CD4-positive, alpha-beta T cell treated with Interleukin-1 beta for 1 hour (primary cell): ENCODE data around the gene MECR.
A peak's percentile ranks its signal among the peaks of the same experiment; 100 is the strongest.

Experiments
- DNase-seq, 2 donors: peaks; one replicate each; pipeline ENCODE4 v3.0.0-alpha.2; 2020 to 2022

MECR gene

GRCh38 chr1:29201595-29202051 lies 29.1 kb downstream of the MECR start:
- no peak for DNase-seq

GRCh38 chr1:29200906-29201594 lies 29.7 kb downstream of the MECR start:
- DNase-seq, result no peak

GRCh38 chr1:29197993-29198392 lies 32.7 kb downstream of the MECR start:
- DNase-seq, result no peak

GRCh38 chr1:29197590-29197924 lies 33.2 kb downstream of the MECR start:
- peak; percentile 40 to 46 for DNase-seq

GRCh38 chr1:29196863-29197589 lies 33.7 kb downstream of the MECR start:
- no peak for DNase-seq

GRCh38 chr1:29195881-29196291 lies 34.8 kb downstream of the MECR start:
- DNase-seq, result no peak

GRCh38 chr1:29193879-29194455 lies 36.8 kb downstream of the MECR start:
- no peak for DNase-seq

- no peak for DNase-seq
These were observed 40.0 kb downstream of the MECR start for GRCh38 chr1:29190718-29191117.

- DNase-seq, result no peak
These were observed 44.0 kb downstream of the MECR start for GRCh38 chr1:29186707-29187106.

GRCh38 chr1:29186252-29186651 lies 44.5 kb downstream of the MECR start:
- no peak for DNase-seq

GRCh38 chr1:29183287-29183686 lies 47.4 kb downstream of the MECR start:
- no peak for DNase-seq

GRCh38 chr1:29181413-29182225 lies 49.1 kb downstream of the MECR start, which contains the start of gene SRSF4:
Gene SRSF4, minus strand, starts transcription at chr1:29181900. Its CDS starts 148 bp downstream, at chr1:29181752.
- DNase-seq, result peak; percentile 99

GRCh38 chr1:29180497-29181412 lies 50.0 kb downstream of the MECR start:
- DNase-seq, result no peak

GRCh38 chr1:29179641-29180184 lies 51.0 kb downstream of the MECR start:
- DNase-seq, result peak in 1 of 2 donors; percentile 23

- no peak for DNase-seq
These were observed 53.6 kb downstream of the MECR start for GRCh38 chr1:29177022-29177705.

- no peak for DNase-seq
These were observed 54.2 kb downstream of the MECR start for GRCh38 chr1:29176576-29176975.

- no peak for DNase-seq
These were observed 58.3 kb downstream of the MECR start for GRCh38 chr1:29172415-29172939.

GRCh38 chr1:29171521-29171920 lies 59.2 kb downstream of the MECR start:
- no peak for DNase-seq

GRCh38 chr1:29171089-29171488 lies 59.6 kb downstream of the MECR start:
- DNase-seq, result no peak

- no peak for DNase-seq
These were observed 60.8 kb downstream of the MECR start for GRCh38 chr1:29169976-29170375.

- no peak for DNase-seq
These were observed 62.8 kb downstream of the MECR start for GRCh38 chr1:29167904-29168303.
